NOMO-1 treated with DMSO at 0.1 percent for 48 hours (cell line): ENCODE measurements around the gene LIPC.

Experiments used
- DNase-seq: peaks from one replicate; lab custom pipeline; 2025; ENCODE audit not compliant: unreplicated experiment; lab: John Stamatoyannopoulos, UW

Gene LIPC

GRCh38 chr15:58530056-58530590 lies 98.3 kb downstream of the LIPC start:
- DNase-seq: no peak

- DNase-seq: no peak
Measured at GRCh38 chr15:58532126-58532525, 100.3 kb downstream of the LIPC start.

GRCh38 chr15:58534556-58534955 lies 102.8 kb downstream of the LIPC start:
- no peak for DNase-seq

GRCh38 chr15:58535337-58535736 lies 103.5 kb downstream of the LIPC start:
- no peak for DNase-seq

- no peak for DNase-seq
Measured at GRCh38 chr15:58535894-58536293, 104.1 kb downstream of the LIPC start.

GRCh38 chr15:58536414-58536813 lies 104.6 kb downstream of the LIPC start:
- no peak for DNase-seq

- DNase-seq: no peak
Measured at GRCh38 chr15:58537033-58537432, 105.2 kb downstream of the LIPC start.

GRCh38 chr15:58538225-58538727 lies 106.5 kb downstream of the LIPC start:
- no peak for DNase-seq

- no peak for DNase-seq
Measured at GRCh38 chr15:58538901-58539300, 107.1 kb downstream of the LIPC start.

- no peak for DNase-seq
Measured at GRCh38 chr15:58539548-58539947, 107.8 kb downstream of the LIPC start.

GRCh38 chr15:58541410-58542087 lies 109.8 kb downstream of the LIPC start:
- no peak for DNase-seq

- no peak for DNase-seq
Measured at GRCh38 chr15:58543664-58544335, 112.0 kb downstream of the LIPC start.

GRCh38 chr15:58544756-58545155 lies 113.0 kb downstream of the LIPC start:
- DNase-seq: no peak

GRCh38 chr15:58545307-58546065 lies 113.7 kb downstream of the LIPC start:
- DNase-seq: no peak

GRCh38 chr15:58546066-58546591 lies 114.3 kb downstream of the LIPC start:
- DNase-seq: no peak

- no peak for DNase-seq
Measured at GRCh38 chr15:58546635-58547627, 115.1 kb downstream of the LIPC start.

GRCh38 chr15:58547628-58548307 lies 116.0 kb downstream of the LIPC start:
- no peak for DNase-seq

- DNase-seq: no peak
Measured at GRCh38 chr15:58548308-58549012, 116.7 kb downstream of the LIPC start.
